IMR-90 (cell line): Measurements from ENCODE around the gene SLC12A4. TPM values are rescaled to one million over a fixed set of nuclear protein-coding genes. Genes with fewer than 3 reads are reported as not detected.
A peak's percentile ranks its signal among the peaks of the same experiment; 100 is the strongest.

Experiments used
- ATAC-seq: fragments of 200-7000 bp; cut with Tn5 transposase; 2 replicates; pipeline ENCODE4 v1.9.1; 2020; ENCODE audit warnings: low read depth, mild to moderate bottlenecking, moderate library complexity
- BruUV-seq: library from RNA; stranded (reverse); fragments of 400-500 nt; replicated peaks from 2 replicates; lab custom pipeline; 2021; lab: Mats Ljungman, UMichigan
- CTCF ChIA-PET: fragments of 300-600 bp; formaldehyde crosslinking; extraction: SDS; loops from one replicate; lab custom pipeline; 2021; ENCODE audit warnings: antibody characterized with exemption; lab: Yijun Ruan, JAX
- POLR2A ChIA-PET: fragments of 300-600 bp; sonication (Branson Sonifier 250); formaldehyde crosslinking; loops from one replicate; lab custom pipeline; 2022; ENCODE audit warnings: antibody characterized with exemption; ENCODE audit not compliant: unreplicated experiment; lab: Charles Lee
- DNase-seq: peaks from one replicate; pipeline ENCODE4 v3.0.0; 2013
- H2AFZ ChIP-seq: replicated peaks from 2 replicates; pipeline ENCODE3; 2013; ENCODE audit warnings: low read length, mild to moderate bottlenecking; ENCODE audit not compliant: poor library complexity
- H2AK5ac ChIP-seq: 2 replicates; pipeline ENCODE4 v1.6.1; 2013; ENCODE audit warnings: low read depth, low read length, inconsistent platforms
- H2AK9ac ChIP-seq: replicated peaks from 2 replicates; pipeline ENCODE3; 2013; ENCODE audit warnings: mild to moderate bottlenecking, low read depth, low read length, moderate library complexity; ENCODE audit not compliant: poor library complexity
- H2BK120ac ChIP-seq: 2 replicates; pipeline ENCODE4 v1.6.1; 2013; ENCODE audit warnings: low read depth, low read length, inconsistent platforms
- H2BK15ac ChIP-seq: 3 replicates; pipeline ENCODE4 v1.6.1; 2013; ENCODE audit warnings: low read depth, low read length, inconsistent platforms
- H2BK20ac ChIP-seq: 2 replicates; pipeline ENCODE4 v1.6.1; 2013; ENCODE audit warnings: low read depth, mild to moderate bottlenecking, inconsistent platforms, low read length, moderate library complexity
- H2BK5ac ChIP-seq: 2 replicates; pipeline ENCODE4 v1.6.1; 2013; ENCODE audit warnings: mild to moderate bottlenecking, low read depth, low read length, inconsistent platforms; ENCODE audit not compliant: poor library complexity, severe bottlenecking
- H3K14ac ChIP-seq: replicated peaks from 2 replicates; pipeline ENCODE4 v1.6.1; 2013; ENCODE audit warnings: low read depth, low read length, inconsistent platforms
- H3K18ac ChIP-seq: 2 replicates; pipeline ENCODE4 v1.6.1; 2013; ENCODE audit warnings: low read depth, low read length, control low read depth
- H3K23ac ChIP-seq: 2 replicates; pipeline ENCODE4 v1.6.1; 2013; ENCODE audit warnings: low read depth, low read length, inconsistent platforms
- H3K27ac ChIP-seq: 2 replicates; pipeline ENCODE4 v1.5.1; 2013; ENCODE audit warnings: mild to moderate bottlenecking, control low read depth, low read length; ENCODE audit not compliant: insufficient read depth
- H3K27me3 ChIP-seq: 2 replicates; pipeline ENCODE4 v1.6.1; 2013; ENCODE audit warnings: low read length; ENCODE audit not compliant: control insufficient read depth, insufficient read depth
- H3K36me3 ChIP-seq: 2 replicates; pipeline ENCODE4 v1.6.1; 2013; ENCODE audit warnings: low read length, mixed read lengths; ENCODE audit not compliant: control insufficient read depth, insufficient read depth
- H3K4ac ChIP-seq: 2 replicates; pipeline ENCODE4 v1.6.1; 2013; ENCODE audit warnings: low read depth, low read length, inconsistent platforms
- H3K4me1 ChIP-seq: 2 replicates; pipeline ENCODE4 v1.6.1; 2013; ENCODE audit warnings: low read length, mixed read lengths; ENCODE audit not compliant: control insufficient read depth, insufficient read depth
- H3K4me2 ChIP-seq: 2 replicates; pipeline ENCODE4 v1.6.1; 2013; ENCODE audit warnings: low read depth, mild to moderate bottlenecking, control low read depth, low read length, moderate library complexity
- H3K4me3 ChIP-seq: 2 replicates; pipeline ENCODE4 v1.5.1; 2013; ENCODE audit warnings: low read depth, mild to moderate bottlenecking, control low read depth, low read length, moderate library complexity; ENCODE audit not compliant: insufficient read depth
- H3K56ac ChIP-seq: 2 replicates; pipeline ENCODE4 v1.6.1; 2013; ENCODE audit warnings: low read length, inconsistent platforms; ENCODE audit not compliant: insufficient read depth; ENCODE audit errors: extremely low read depth
- H3K79me1 ChIP-seq, 2 experiments: 2 replicates each; pipeline ENCODE4 v1.6.1; 2013; ENCODE audit warnings: low read length in 2 of 2, inconsistent platforms in 1 of 2, low read depth in 1 of 2
- H3K9ac ChIP-seq: 2 replicates; pipeline ENCODE4 v1.6.1; 2013; ENCODE audit warnings: low read depth, low read length, control low read depth
- H3K9me1 ChIP-seq: 2 replicates; pipeline ENCODE4 v1.6.1; 2013; ENCODE audit warnings: low read length, inconsistent platforms; ENCODE audit not compliant: insufficient read depth
- H3K9me3 ChIP-seq: 2 replicates; pipeline ENCODE4 v1.6.1; 2013; ENCODE audit warnings: low read length; ENCODE audit not compliant: control insufficient read depth, insufficient read depth
- H4K20me1 ChIP-seq: 2 replicates; pipeline ENCODE4 v1.6.1; 2013; ENCODE audit warnings: low read length, inconsistent platforms; ENCODE audit not compliant: insufficient read depth
- H4K5ac ChIP-seq: 2 replicates; pipeline ENCODE4 v1.6.1; 2013; ENCODE audit warnings: mild to moderate bottlenecking, low read depth, low read length, control low read depth
- H4K8ac ChIP-seq, 2 experiments: 2 replicates each; pipeline ENCODE4 v1.6.1; 2013; ENCODE audit warnings: low read depth in 2 of 2, low read length in 2 of 2, control low read depth in 1 of 2, inconsistent platforms in 1 of 2
- H4K91ac ChIP-seq: 2 replicates; pipeline ENCODE4 v1.6.1; 2013; ENCODE audit warnings: low read depth, low read length, inconsistent platforms; ENCODE audit not compliant: insufficient read depth
- BHLHE40 ChIP-seq: fragments of 150-350 bp; IDR thresholded peaks from 2 replicates; pipeline ENCODE4 v1.6.1; 2016; ENCODE audit warnings: mild to moderate bottlenecking, low read depth, low read length
- CEBPB ChIP-seq: IDR thresholded peaks from 2 replicates; pipeline ENCODE4 v1.6.1; 2012; ENCODE audit warnings: low read depth, low read length, improper control_type of control experiment
- CHD1 ChIP-seq: IDR thresholded peaks from 2 replicates; pipeline ENCODE4 v1.6.1; 2012; ENCODE audit warnings: low read depth, low read length, improper control_type of control experiment
- CTCF ChIP-seq: conservative IDR thresholded peaks from 2 replicates; pipeline ENCODE4 v1.5.1; 2012; ENCODE audit warnings: mild to moderate bottlenecking, low read depth, low read length, improper control_type of control experiment
- ELK1 ChIP-seq: fragments of 150-350 bp; IDR thresholded peaks from 2 replicates; pipeline ENCODE4 v1.6.1; 2016; ENCODE audit warnings: low read depth, mild to moderate bottlenecking, low read length, moderate library complexity, borderline replicate concordance
- FOS ChIP-seq: fragments of 150-350 bp; IDR thresholded peaks from 2 replicates; pipeline ENCODE4 v1.6.1; 2016; ENCODE audit warnings: low read depth, low read length
- MAFK ChIP-seq: IDR thresholded peaks from 2 replicates; pipeline ENCODE4 v1.6.1; 2012; ENCODE audit warnings: low read depth, low read length, improper control_type of control experiment
- MAZ ChIP-seq: IDR thresholded peaks from 2 replicates; pipeline ENCODE4 v1.6.1; 2012; ENCODE audit warnings: low read depth, mild to moderate bottlenecking, low read length, improper control_type of control experiment, moderate library complexity, borderline replicate concordance
- MXI1 ChIP-seq: IDR thresholded peaks from 2 replicates; pipeline ENCODE4 v1.6.1; 2012; ENCODE audit warnings: low read depth, mild to moderate bottlenecking, low read length, moderate library complexity, borderline replicate concordance
- NFE2L2 ChIP-seq: fragments of 150-350 bp; IDR thresholded peaks from 2 replicates; pipeline ENCODE4 v1.6.1; 2016; ENCODE audit warnings: low read depth, mild to moderate bottlenecking, low read length
- POLR2A ChIP-seq: IDR thresholded peaks from 2 replicates; pipeline ENCODE4 v1.6.1; 2012; ENCODE audit warnings: mild to moderate bottlenecking, low read depth, low read length
- RAD21 ChIP-seq: IDR thresholded peaks from 2 replicates; pipeline ENCODE4 v1.6.1; 2012; ENCODE audit warnings: low read length, improper control_type of control experiment
- RCOR1 ChIP-seq: IDR thresholded peaks from 2 replicates; pipeline ENCODE4 v1.6.1; 2012; ENCODE audit warnings: mild to moderate bottlenecking, low read length, improper control_type of control experiment; ENCODE audit not compliant: insufficient replicate concordance
- RFX5 ChIP-seq: IDR thresholded peaks from 2 replicates; pipeline ENCODE4 v1.8.0; 2012; ENCODE audit warnings: low read depth, mild to moderate bottlenecking, low read length, moderate library complexity
- SMC3 ChIP-seq: fragments of 150-350 bp; IDR thresholded peaks from 2 replicates; pipeline ENCODE4 v1.6.1; 2016; ENCODE audit warnings: low read depth, mild to moderate bottlenecking, antibody characterized with exemption, low read length, moderate library complexity
- USF2 ChIP-seq: fragments of 150-350 bp; IDR thresholded peaks from 2 replicates; pipeline ENCODE4 v1.6.1; 2017; ENCODE audit warnings: mild to moderate bottlenecking, antibody characterized with exemption, low read length, low read depth
- WGBS, 2 experiments: methylation state at CpG; one replicate each; pipeline versions ENCODE4 v1.1.5 to v1.1.7; 2013; ENCODE audit warnings: missing lambda C conversion rate in 2 of 2; ENCODE audit not compliant: insufficient read length in 1 of 2; ENCODE audit errors: extremely low coverage in 2 of 2; 5-methylcytosine and 5-hydroxymethylcytosine counted together
- dilution Hi-C: fragments of 300-500 bp; cut with HindIII; formaldehyde crosslinking; loops from one replicate; pipeline ENCODE4 v1.14.3; 2018; ENCODE audit warnings: low sequenced_read_pairs; ENCODE audit not compliant: unreplicated experiment
- in situ Hi-C: fragments of 300-500 bp; cut with MboI; formaldehyde crosslinking; loops from 3 replicates; pipeline ENCODE4 v1.14.3; 2019; ENCODE audit warnings: low sequenced_read_pairs, inconsistent platforms, mixed read lengths
- intact Hi-C: fragments of 100-400 bp; cut with micrococcal nuclease; formaldehyde crosslinking; loops from 2 replicates; pipeline ENCODE4 v1.10.0; 2022
- polyA plus RNA-seq, 3 experiments: library from polyadenylated mRNA; depleted of rRNA; stranded (reverse); fragments of >200 nt; gene quantifications; 2 replicates each; pipeline ENCODE4 v1.2.3, GENCODE V29; 2012; ENCODE audit warnings: low replicate concordance in 1 of 3
- total RNA-seq: library from RNA; depleted of rRNA; stranded (reverse); fragments of >200 nt; gene quantifications from 2 replicates; pipeline ENCODE4 v1.2.3, GENCODE V29; 2012

SLC12A4 gene
- total and polyA plus RNA-seq, 2 of the 4 experiments (the other 2 are of a cell fraction), result 36.6 to 132 TPM

- Histone ChIP-seq H3K4me3 (no peak overlapping the region), H3K79me1 (no peaks in the 10 kb centered on the region)
- BruUV-seq, result no TSS peak
Observed at GRCh38 chr16:68003031-68003430, 34.6 kb upstream of the SLC12A4 start.

More at GRCh38 chr16:68003031-68003430, 34.6 kb upstream of the SLC12A4 start:
- H2BK120ac ChIP-seq, result no peak overlapping the region
- dilution Hi-C loops, result no loop called here
- no peak for TF ChIP-seq MXI1
- TF ChIP-seq POLR2A, result no peak
- no peak for TF ChIP-seq MAZ
- TF ChIP-seq CEBPB, result no peak
- no peak for TF ChIP-seq BHLHE40
- no peak for TF ChIP-seq RFX5
- TF ChIP-seq CTCF, result no peak
- TF ChIP-seq NFE2L2, result no peak
- TF ChIP-seq USF2, result no peak
- TF ChIP-seq ELK1, result no peak
- no peak for TF ChIP-seq FOS
- no peak for TF ChIP-seq CHD1
- no peak for TF ChIP-seq MAFK
- TF ChIP-seq RCOR1, result no peak
- no peak for TF ChIP-seq RAD21
- no peak for TF ChIP-seq SMC3
- H3K27me3 ChIP-seq, result no peaks in the 10 kb centered on the region
- peaks cover 5% of the 10 kb centered on the region for H3K4me1 ChIP-seq
- intact Hi-C loops, result no loop called here
- no peak overlapping the region for H3K27ac ChIP-seq
- no peak overlapping the region for H2BK20ac ChIP-seq
- ATAC-seq (no peak), DNase-seq (peak; percentile 54)
- in situ Hi-C loops, result no loop called here
- no peak overlapping the region for H3K4ac ChIP-seq
- H3K36me3 ChIP-seq, result no peaks in the 10 kb centered on the region
- H3K9me1 ChIP-seq, result peaks cover 14% of the 10 kb centered on the region
- H4K5ac ChIP-seq, result no peak overlapping the region
- no peak overlapping the region for H2BK5ac ChIP-seq
- POLR2A ChIA-PET, result no interaction called here
- no peak overlapping the region for H4K91ac ChIP-seq
- H4K20me1 ChIP-seq, result no peaks in the 10 kb centered on the region
- no peak overlapping the region for H2BK15ac ChIP-seq
- H3K23ac ChIP-seq, result no peak overlapping the region
- no peak overlapping the region for H3K14ac ChIP-seq
- H3K9ac ChIP-seq, result no peak overlapping the region
- no peak overlapping the region for H2AK5ac ChIP-seq
- H3K4me2 ChIP-seq, result no peak overlapping the region
- H2AFZ ChIP-seq, result no peak overlapping the region
- H2AK9ac ChIP-seq, result no peak overlapping the region
- H4K8ac ChIP-seq, result no peak overlapping the region
- WGBS, 2 experiments, result no CpG with 5 or more reads among the region's 4 CpGs
- no peak overlapping the region for H3K56ac ChIP-seq
- CTCF ChIA-PET, result interaction anchor here (1.1 kb wide), 1 partner anchor 13 kb away, joined by 3 read pairs; no protein-coding TSS in a partner anchor
- H3K18ac ChIP-seq, result no peak overlapping the region
- no peaks in the 10 kb centered on the region for H3K9me3 ChIP-seq
